Suppressor macrophage treated with lipopolysaccharide for 4 hours (primary cell): ENCODE data around the gene FNDC3B.
"Not testable (repeated sequence)": the region's sequence is repeated elsewhere in the genome, so short reads cannot be mapped to it uniquely, and the experiment has no call there.

ENCODE experiments used
- DNase-seq: peaks from one replicate; pipeline ENCODE4 v3.0.0-alpha.2; 2020

FNDC3B gene

GRCh38 chr3:172246107-172246844, 206.9 kb downstream of the FNDC3B start:
- DNase-seq, result no peak

- peak; percentile 14 for DNase-seq
Observed at GRCh38 chr3:172247525-172248274, 208.3 kb downstream of the FNDC3B start.

DNA sequence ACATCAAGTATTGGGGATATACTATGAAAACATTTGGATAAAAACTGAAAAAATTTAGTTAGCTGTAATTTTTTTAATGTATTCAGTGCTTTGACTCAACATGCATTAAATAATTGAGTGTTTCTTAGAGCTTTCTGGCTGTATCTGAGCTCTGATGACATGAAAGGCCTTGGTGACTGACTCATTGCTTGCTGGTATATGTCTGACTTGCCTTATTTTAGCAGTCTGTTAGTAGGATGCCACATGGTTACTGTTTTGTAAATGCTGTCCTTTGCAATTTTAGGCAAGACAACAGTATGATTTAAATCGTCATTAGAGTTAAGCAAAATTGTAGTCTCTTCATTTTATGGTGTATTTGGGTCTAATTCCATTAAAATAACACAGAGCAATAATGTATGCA, 209.7 kb downstream of the FNDC3B start:
- DNase-seq, result peak; percentile 41

- DNase-seq, result no peak
Observed at GRCh38 chr3:172251211-172251610, 211.8 kb downstream of the FNDC3B start.

DNA sequence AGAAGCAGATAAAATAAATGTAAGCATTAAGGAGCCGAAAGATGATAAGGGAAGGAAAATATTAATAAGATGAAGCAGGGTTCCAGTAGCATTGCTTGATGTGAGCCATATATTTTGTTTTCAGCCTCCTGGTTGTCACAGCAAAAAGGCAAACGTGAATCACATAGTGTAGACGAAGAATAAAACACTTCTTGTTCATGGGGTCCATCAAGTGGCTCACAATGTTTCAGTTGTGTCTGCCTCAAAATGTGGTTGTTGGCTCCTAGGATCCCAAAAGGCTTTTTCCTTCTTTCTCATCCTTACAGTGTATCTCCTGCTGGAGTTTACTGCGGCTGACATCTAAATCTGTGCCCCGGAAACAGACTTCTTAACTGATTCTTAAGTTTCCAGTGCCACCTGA, 213.8 kb downstream of the FNDC3B start:
- DNase-seq, result no peak

DNA sequence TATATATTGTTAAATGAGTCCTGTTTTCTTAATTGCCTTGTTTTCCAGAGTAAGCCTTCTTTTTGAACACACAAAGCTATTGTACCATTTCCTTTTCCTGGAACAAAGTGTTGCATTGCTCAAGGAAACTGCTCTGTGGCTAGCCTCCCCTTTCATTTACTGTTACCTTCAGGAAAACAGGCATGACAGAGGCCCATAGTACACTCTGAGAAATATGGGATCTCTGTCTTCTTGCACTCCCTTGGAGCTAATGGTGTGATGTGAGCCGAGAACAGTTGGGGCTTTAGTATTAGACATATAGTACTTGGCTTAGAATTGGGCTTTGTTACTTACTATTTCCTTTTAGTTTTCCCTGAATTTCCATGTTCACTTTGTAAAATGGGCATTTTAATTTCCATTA, 215.2 kb downstream of the FNDC3B start:
- DNase-seq, result no peak

DNA sequence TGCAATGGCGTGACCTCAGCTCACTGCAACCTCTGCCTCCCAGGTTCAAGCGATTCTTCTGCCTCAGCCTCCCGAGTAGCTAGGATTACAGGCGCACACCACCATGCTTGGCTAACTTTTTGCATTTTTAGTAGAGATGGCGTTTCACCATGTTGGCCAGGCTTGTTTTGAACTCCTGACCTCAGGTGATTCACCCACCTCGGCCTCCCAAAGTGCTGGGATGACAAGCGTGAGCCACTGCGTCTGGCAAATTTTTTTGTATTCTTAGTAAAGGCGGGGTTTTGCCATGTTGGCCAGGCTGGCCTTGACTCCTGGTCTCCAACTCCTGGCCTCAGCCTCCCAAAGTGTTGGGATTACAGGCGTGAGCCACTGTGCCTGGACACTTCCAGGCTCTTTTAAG, 215.9 kb downstream of the FNDC3B start:
- DNase-seq, result not testable (repeated sequence)

GRCh38 chr3:172256101-172256734, 216.8 kb downstream of the FNDC3B start:
- DNase-seq, result peak; percentile 37

- no peak for DNase-seq
Observed at GRCh38 chr3:172257648-172258400, 218.4 kb downstream of the FNDC3B start.

DNA sequence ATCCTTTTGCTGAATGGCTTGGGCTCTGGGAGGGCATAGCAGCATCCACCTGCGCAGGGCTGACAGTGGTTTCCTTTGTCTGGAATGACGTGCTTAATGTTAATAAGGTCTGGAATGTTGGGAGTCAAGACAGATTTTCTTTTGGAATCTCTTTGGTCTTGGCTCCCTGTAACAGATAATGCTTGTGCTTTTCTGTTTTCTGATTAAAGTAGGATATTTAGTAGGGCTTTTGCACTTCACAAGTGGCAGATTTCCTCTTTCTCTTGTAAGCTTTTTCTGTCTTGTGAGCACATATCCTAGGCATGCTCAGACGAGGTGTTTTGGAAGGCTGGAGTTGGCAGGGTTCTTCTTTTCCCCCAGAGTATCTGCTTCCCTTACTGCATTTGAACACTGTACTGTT, 219.2 kb downstream of the FNDC3B start:
- no peak for DNase-seq

- DNase-seq, result no peak
Observed at GRCh38 chr3:172259111-172259541, 219.7 kb downstream of the FNDC3B start.

DNA sequence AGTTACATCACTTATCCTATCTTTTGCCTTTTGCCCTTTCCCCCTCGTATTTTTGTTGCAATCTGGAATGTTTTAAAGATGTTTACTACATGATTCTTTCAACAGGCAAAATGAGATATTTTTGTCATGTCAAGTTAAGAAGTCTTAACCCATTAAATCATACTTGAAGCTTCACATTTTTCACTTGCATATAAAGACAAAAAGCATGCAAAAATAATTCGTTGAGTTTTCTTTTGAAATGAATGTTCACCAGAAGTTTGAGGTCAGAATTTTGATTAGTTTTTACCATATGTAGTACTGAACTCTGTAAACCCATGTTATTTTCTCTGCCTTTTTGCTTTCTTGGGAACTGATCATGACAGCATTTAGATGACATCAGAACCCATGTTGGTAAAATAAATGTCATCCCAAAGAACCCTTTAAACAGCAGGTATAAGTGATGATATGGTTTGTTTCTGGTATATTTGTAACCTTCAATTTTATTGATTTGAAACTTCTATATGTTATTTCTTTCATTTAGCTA, 220.4 kb downstream of the FNDC3B start:
- no peak for DNase-seq

DNA sequence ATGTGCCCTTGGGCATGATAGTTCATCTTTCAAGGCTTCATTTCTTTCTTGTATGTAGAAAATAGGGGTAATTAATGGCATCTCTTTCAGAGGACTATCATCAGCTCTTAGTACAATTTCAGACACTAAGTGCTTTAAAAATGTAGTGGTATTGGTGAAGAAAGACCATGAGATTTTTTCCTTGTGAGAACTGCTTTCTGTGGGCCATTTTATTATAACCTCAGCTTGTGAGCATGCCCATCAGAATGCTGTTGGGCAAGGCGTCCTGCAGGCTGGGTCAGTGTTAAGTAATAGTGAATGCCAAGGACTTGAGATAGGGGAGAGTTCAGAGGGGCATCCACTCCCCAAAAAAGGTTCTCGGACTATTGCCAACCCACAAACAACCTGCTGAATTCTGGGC, 221.0 kb downstream of the FNDC3B start:
- no peak for DNase-seq

GRCh38 chr3:172261054-172261453, 221.7 kb downstream of the FNDC3B start:
- DNase-seq, result no peak

DNA sequence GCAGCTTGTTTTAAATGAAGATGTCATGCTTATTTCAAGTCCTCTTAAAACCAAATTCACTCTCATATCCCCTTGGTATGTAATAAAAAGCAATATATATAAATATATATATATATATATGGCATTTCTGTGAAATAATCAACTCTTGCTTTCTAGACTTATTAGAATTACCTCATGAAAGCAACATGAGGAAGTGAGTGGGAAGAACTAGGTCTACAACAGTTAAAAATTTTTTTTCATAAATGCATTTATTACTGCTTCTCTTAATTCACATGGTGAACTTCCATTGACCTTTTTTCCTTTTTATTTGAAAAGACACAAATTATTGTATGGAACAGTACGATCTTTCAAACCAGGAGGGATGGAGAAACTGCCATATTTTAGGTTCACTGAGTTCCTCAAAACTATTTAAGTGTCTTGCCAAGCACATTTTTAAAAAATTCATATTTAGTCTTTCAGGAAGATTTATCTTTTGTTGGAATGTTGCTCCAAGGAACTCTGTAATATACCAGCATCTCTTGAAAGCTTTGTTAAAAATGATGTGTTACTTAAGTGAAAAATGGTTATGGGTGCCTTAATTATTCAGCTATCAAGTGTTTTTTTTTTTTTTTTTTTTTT, 223.7 kb downstream of the FNDC3B start:
- DNase-seq, result no peak

DNA sequence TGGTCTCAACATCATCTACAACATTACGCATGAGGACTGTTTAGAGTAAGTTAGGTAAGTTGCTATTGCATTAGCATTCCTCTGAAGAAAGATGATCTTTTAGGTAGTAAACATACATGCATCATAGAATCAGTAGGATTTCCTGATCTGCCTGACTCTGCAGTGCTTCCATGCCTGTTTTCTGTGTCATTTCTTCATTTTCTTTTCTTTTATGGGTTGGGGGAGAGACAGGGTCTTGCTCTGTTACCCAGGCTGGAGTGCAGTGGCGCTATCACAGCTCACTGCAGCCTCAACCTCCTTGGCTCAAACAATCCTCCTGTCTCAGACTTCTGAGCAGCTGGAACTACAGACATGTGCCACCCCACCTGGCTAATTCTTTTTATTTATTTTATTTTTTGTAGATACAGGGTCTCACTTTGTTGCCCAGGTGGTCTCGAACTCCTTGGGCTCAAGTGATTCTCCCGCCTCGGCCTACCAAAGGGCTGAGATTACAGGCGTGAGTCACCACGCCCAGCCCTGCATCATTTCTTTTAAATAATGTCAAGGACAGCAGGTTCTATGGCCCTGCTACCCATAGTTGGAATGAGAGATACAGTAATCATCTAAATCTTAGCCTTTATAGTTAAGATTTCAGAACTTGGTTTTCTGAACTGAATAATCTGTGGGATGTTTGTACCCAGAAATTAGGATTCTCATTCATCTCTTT, 224.6 kb downstream of the FNDC3B start:
- no peak for DNase-seq

- DNase-seq, result no peak
Observed at GRCh38 chr3:172266103-172266502, 226.7 kb downstream of the FNDC3B start.

DNA sequence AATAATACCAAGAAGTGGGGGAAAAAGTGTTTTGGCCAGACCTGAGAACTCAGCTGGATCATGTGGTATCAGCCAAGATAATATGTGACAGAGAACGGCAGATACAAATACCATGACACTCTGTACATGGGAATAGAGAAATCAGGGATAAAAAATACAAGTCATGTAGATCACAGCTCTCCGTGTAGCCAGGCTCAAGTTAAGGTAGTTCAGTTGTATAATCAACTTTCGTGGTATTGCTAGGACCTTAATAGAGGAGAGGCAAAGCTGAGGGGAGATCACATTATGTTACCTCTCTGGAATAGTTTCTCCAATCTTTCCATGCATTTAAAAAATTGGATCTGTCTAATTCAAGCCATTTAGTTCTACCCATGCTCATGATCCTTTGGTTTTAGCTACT, 229.0 kb downstream of the FNDC3B start:
- DNase-seq, result no peak

DNA sequence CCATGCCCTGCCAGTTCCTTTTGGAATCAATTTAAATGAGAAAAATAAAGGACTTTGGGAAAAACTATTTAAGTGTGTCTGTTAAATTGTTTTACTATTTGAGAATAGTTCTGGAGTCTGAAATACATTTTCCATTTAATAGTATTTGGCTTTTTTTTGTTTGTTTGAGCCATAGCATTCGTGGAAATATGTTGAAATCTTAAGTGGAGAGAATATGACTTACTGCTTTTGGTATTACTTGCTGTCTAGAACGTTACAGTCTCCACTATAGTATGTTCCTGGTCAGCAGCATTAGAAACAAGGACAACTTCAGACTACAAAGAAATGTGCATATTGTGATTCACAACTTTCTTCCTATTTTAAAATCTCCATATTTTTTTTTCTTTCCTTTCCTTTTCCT, 229.5 kb downstream of the FNDC3B start:
- DNase-seq, result no peak

DNA sequence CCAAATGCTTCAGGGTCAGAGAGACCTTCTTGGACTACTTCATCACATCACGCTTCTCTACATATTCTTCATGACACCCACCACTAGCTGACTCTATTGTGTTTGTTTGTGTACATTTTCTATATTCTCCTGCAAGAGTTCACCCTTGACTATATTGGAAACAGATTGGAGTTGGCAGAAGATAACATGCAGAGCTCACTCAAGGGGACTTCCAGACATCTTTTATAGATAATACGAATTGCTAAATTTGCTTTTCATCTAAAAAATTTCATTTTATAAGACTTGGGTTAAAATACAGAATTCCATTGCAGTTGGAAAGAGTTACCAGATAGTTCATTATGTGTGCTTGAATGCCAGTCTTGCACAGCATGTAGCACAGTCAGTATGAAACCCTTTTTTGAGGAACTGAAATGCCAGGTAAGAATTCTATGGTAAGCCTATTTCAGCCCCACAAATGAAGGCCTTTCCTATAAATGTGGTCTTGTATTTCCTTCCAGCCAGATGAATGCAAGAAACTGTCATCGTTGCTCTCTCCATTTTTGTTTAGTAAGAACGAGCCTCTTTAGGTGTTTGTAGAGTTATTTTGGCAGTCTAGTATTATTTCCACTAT, 231.3 kb downstream of the FNDC3B start:
- no peak for DNase-seq

- DNase-seq, result no peak
Observed at GRCh38 chr3:172271386-172271976, 232.1 kb downstream of the FNDC3B start.
